ENCODE measurements around the gene SLC25A42. TPM values are rescaled to one million over a fixed set of nuclear protein-coding genes. Genes with fewer than 3 reads are reported as not detected.

SLC25A42 gene
- total and polyA plus RNA-seq, 2 of the 13 experiments (the other 11 are each of a cell fraction or from before 2014, with no cell fraction given) = 12.8 to 18.3 TPM

DNA sequence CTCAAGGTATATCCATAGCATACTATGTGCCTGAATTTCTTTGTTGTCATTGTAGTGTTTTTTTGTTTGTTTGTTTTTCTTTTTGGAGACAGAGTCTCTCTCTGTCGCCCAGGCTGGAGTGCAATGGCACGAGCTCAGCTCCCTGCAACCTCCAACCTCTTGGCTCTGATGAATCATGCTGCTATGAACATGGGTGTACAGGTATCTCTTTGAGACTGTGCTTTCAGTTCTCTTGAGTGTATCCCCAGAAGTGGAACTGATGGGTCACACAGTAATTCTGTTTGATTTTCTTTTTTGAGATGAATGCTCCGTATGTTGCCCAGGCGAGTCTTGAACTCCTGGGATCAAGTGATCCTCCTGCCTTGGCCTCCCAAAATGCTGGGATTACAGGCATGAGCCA, 13.7 kb upstream of the SLC25A42 start:
- Histone ChIP-seq H3K4me1 (ENCODE audit: insufficient read depth, low read length) (no peaks in the 10 kb centered on the region), H3K79me2 (ENCODE audit: insufficient read depth, low read length) (no peaks in the 10 kb centered on the region), H3K36me3 (replicated peaks in 1 of 2; ENCODE audit: control insufficient read depth in 1 of 2, insufficient read depth in 2 of 2, low read length in 2 of 2) (peaks cover 27 to 56% of the 10 kb centered on the region in 2 experiments), H3K4me3 (replicated peaks in 1 of 3; ENCODE audit: insufficient read depth in 1 of 3, low read depth in 2 of 3, low read length in 3 of 3) (no peak overlapping the region), H3K9ac (ENCODE audit: insufficient read depth, low read depth, low read length) (no peak overlapping the region), H2AFZ (ENCODE audit: low read length) (no peak overlapping the region), H3K27me3 (ENCODE audit: control insufficient read depth in 1 of 2, insufficient read depth in 2 of 2, low read length in 2 of 2) (no peaks in the 10 kb centered on the region), H3K4me2 (ENCODE audit: low read depth, low read length) (no peak overlapping the region), H4K20me1 (ENCODE audit: insufficient read depth, low read length) (no peaks in the 10 kb centered on the region), H3K27ac (ENCODE audit: extremely low read length, insufficient read depth, low read length) (no peak overlapping the region), H3K9me3 (ENCODE audit: low read length) (no peaks in the 10 kb centered on the region)
- ChIA-PET POLR2A (no interaction called here), CTCF (ENCODE audit: low intra/inter-chr PET ratio, low total read pairs) (no interaction called here)
- DNase-seq (ENCODE audit: low spot score) = no peak
- no peak for ATAC-seq
- no TSS peak for BruUV-seq (replicated peaks)
- over 99% methylated on average over 4 of the region's 4 CpGs for WGBS (ENCODE audit: low lambda C conversion rate)
- no peak for FAIRE-seq
- in situ Hi-C loops (cut with HindIII; ENCODE audit: extremely low pct_ligation_motif_present, low pct_unique_long_range_greater_than_20kb) (loop anchor here (5.0 kb wide), 1 partner anchor 87 kb away; the partner anchor contains the start of gene TMEM161A), intact Hi-C loops (cut with micrococcal nuclease; ENCODE audit: unreplicated experiment) (no loop called here)
- TF ChIP-seq FOSL1 (CRISPR knock-in tag; IDR thresholded peaks at IDR 0.05; ENCODE audit: borderline replicate concordance) = no peak
- TF ChIP-seq SAFB2 (CRISPR knock-in tag; IDR thresholded peaks at IDR 0.05; ENCODE audit: borderline replicate concordance, low read depth) = no peak
- TF ChIP-seq ZNF33A (CRISPR knock-in tag; IDR thresholded peaks at IDR 0.05; ENCODE audit: borderline replicate concordance) = no peak
- no peak for TF ChIP-seq DMTF1 (CRISPR knock-in tag; IDR thresholded peaks at IDR 0.05)
- TF ChIP-seq SKI (IDR thresholded peaks at IDR 0.05; ENCODE audit: partially characterized antibody) = no peak
- TF ChIP-seq RELA (CRISPR knock-in tag; IDR thresholded peaks at IDR 0.05) = no peak
- TF ChIP-seq FOXK1 (CRISPR knock-in tag; IDR thresholded peaks at IDR 0.05; ENCODE audit: borderline replicate concordance, low read depth) = no peak
- TF ChIP-seq TFDP2 (CRISPR knock-in tag; IDR thresholded peaks at IDR 0.05) = no peak
- TF ChIP-seq, protein P1, sequence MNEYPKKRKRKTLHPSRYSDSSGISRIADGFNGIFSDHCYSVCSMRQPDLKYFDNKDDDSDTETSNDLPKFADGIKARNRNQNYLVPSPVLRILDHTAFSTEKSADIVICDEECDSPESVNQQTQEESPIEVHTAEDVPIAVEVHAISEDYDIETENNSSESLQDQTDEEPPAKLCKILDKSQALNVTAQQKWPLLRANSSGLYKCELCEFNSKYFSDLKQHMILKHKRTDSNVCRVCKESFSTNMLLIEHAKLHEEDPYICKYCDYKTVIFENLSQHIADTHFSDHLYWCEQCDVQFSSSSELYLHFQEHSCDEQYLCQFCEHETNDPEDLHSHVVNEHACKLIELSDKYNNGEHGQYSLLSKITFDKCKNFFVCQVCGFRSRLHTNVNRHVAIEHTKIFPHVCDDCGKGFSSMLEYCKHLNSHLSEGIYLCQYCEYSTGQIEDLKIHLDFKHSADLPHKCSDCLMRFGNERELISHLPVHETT (CRISPR knock-in tag; conservative IDR thresholded peaks at IDR 0.05) = no peak
- TF ChIP-seq, protein P2, sequence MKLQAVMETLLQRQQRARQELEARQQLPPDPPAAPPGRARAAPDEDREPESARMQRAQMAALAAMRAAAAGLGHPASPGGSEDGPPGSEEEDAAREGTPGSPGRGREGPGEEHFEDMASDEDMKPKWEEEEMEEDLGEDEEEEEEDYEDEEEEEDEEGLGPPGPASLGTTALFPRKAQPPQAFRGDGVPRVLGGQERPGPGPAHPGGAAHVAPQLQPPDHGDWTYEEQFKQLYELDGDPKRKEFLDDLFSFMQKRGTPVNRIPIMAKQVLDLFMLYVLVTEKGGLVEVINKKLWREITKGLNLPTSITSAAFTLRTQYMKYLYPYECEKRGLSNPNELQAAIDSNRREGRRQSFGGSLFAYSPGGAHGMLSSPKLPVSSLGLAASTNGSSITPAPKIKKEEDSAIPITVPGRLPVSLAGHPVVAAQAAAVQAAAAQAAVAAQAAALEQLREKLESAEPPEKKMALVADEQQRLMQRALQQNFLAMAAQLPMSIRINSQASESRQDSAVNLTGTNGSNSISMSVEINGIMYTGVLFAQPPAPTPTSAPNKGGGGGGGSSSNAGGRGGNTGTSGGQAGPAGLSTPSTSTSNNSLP (IDR thresholded peaks at IDR 0.05; ENCODE audit: low read depth, low read length) = no peak
- no peak for TF ChIP-seq ZGPAT (CRISPR knock-in tag; IDR thresholded peaks at IDR 0.05)
- TF ChIP-seq UBTF (CRISPR knock-in tag; IDR thresholded peaks at IDR 0.05) = no peak
- TF ChIP-seq ZNF292 (CRISPR knock-in tag; IDR thresholded peaks at IDR 0.05; ENCODE audit: borderline replicate concordance, low read depth) = no peak
- no peak for TF ChIP-seq ISL2 (CRISPR knock-in tag; IDR thresholded peaks at IDR 0.05)

Measured in HepG2 (cell line).